Stimulated activated CD4-positive, alpha-beta T cell treated with anti-CD3 and anti-CD28 coated beads, Interleukin-15, amount 100 ng/mL, for 48 hours (primary cell): ENCODE measurements around the gene RPUSD3.
"Not testable (repeated sequence)": the region's sequence is repeated elsewhere in the genome, so short reads cannot be mapped to it uniquely, and the experiment has no call there.

Experiments
- DNase-seq, 2 donors: peaks; one replicate each; pipeline ENCODE4 v3.0.0-alpha.2; 2020; ENCODE audit warnings: low read depth in 2 of 2

RPUSD3 gene

DNA sequence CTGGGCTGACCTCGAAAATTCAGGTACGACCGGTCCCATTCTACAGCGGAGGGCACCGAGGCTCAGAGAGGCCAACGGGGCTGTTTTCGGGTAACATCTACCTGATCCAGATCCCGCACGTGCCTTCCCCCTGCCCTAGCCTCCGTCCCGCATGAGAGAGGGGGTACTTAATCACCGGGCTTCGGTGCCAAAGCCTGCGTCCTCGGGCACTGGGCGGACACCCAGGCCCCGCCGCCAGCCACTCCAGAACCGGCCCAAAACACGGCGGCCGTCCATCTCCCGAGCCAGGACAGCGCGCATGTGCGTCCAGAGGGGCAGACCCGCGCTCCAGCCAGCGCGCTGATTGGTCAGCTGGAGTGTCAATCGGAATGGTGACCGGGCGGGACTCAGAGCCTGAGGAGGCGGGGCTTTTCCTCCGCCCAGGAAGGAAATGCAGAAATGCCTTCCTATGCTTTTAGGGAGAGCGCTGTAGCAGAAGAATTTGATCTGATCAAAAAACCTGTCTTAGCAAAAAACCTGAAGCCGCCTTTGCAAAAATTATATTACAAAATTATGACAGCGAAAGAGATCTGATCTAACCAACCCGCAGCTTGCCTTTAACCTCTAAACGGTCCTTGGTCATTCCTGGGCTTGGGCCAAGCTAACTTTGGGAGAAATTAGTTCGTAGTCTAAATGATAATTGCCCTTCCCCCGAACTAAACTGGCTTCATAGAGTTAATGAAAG, at the start of gene RPUSD3:
RPUSD3 (minus strand) TSS at position 294 of the 724 bp plus-strand sequence; CDS start at position 276, 18 bp downstream.
- DNase-seq = peak; percentile 92 to 94

DNA sequence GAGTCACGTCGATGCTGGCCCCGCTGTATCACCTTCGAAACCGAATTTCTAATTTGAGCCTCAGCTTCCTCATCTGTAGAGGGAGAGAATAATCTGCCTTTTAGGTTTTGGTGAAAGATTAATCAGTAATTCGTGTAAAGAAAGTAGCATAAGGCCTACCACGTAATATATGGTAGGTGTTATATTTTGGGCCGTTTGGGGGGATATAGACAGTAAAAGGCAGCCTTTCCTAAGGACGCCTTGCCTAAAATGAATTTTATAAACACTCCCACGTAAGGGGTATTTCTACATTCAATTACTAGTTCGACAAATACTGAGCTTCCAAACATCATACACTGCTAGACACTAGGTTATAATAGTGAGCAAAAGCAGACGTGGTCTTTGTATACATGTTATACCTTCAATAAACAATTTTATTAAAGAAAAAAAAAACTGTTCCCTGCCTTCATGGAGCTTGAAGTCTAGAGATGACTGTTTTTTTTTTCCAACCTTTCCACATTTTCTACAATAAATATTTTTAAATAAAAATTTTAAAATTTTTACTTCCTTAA, 47.3 kb upstream of the RPUSD3 start:
- DNase-seq = no peak

- DNase-seq = peak; percentile 84 to 85
Observed at GRCh38 chr3:9890249-9891071, 46.7 kb upstream of the RPUSD3 start, which contains the start of gene JAGN1. JAGN1 (plus strand) TSS chr3:9890610; CDS start chr3:9890723, 113 bp downstream.

- DNase-seq = no peak
Observed at GRCh38 chr3:9889405-9889804, 45.6 kb upstream of the RPUSD3 start.

GRCh38 chr3:9888540-9888939, 44.7 kb upstream of the RPUSD3 start:
- no peak for DNase-seq

DNA sequence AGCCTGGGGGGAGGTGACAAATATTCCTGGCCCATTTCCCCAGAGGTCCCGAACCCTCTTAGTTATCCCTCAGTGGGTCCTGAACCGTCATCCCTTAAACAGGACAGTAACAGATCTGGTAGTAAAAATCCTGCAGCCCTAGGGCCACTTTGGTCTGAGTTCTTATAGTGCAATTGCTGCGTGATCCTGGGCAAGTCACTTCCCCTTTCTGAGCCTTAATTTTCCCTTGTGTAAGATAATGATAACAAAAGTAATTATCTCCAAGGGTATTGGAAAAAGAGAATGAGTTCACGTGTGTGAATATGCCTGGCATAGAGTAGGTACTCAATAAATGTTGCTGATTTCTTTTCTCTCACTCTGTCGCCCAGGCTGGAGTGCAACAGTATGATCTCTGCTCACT, 43.7 kb upstream of the RPUSD3 start:
- DNase-seq = no peak

- no peak for DNase-seq
Observed at GRCh38 chr3:9886328-9886727, 42.5 kb upstream of the RPUSD3 start.

GRCh38 chr3:9884555-9885165, 40.9 kb upstream of the RPUSD3 start:
- no peak for DNase-seq

- no peak for DNase-seq
Observed at GRCh38 chr3:9883706-9884554, 40.1 kb upstream of the RPUSD3 start.

DNA sequence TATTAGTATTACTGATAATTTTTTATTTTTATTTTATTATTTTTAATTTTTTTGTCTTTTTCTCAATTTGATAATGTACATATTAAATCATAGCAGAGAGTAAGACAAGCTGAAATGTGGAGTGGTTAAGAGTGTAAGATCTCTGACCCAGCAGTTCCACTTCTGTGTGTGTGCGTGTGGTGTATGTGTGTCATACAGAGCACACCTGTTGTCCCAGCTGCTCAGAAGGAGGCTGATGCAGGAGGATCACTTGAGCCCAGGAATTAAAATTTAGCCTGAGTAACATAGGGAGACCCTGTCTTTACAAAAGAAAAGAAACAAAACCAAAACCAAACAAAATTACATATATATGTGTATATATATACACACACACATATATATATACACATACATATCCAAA, 37.6 kb upstream of the RPUSD3 start:
- no peak for DNase-seq

GRCh38 chr3:9879830-9880549, 36.2 kb upstream of the RPUSD3 start, which contains the start of gene CIDEC:
CIDEC (minus strand) TSS chr3:9880253; CDS start chr3:9878486, 1,767 bp downstream.
- DNase-seq = no peak

GRCh38 chr3:9878700-9879099, 34.9 kb upstream of the RPUSD3 start:
- no peak for DNase-seq

GRCh38 chr3:9876991-9877390, 33.2 kb upstream of the RPUSD3 start:
- DNase-seq = no peak

GRCh38 chr3:9876255-9876654, 32.4 kb upstream of the RPUSD3 start:
- not testable (repeated sequence) for DNase-seq

GRCh38 chr3:9875448-9875847, 31.6 kb upstream of the RPUSD3 start:
- DNase-seq = no peak

DNA sequence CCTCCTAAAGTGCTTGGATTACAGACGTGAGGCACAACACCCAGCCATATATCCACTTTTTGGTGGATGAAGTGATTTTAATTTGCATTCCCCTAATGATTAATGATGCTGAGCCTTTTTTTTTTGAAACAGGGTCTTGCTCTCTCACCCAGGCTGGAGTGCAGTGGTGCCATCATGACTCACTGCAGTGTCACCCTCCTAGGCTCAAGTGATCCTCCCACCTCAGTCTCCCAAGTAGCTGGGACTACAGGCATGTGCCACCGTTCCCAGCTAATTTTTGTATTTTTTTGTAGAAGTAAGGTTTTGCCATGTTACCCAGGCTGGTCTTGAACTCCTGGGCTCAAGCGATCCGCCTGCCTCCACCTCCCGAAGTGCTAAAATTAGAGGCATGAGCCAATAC, 28.3 kb upstream of the RPUSD3 start:
- not testable (repeated sequence) for DNase-seq

DNA sequence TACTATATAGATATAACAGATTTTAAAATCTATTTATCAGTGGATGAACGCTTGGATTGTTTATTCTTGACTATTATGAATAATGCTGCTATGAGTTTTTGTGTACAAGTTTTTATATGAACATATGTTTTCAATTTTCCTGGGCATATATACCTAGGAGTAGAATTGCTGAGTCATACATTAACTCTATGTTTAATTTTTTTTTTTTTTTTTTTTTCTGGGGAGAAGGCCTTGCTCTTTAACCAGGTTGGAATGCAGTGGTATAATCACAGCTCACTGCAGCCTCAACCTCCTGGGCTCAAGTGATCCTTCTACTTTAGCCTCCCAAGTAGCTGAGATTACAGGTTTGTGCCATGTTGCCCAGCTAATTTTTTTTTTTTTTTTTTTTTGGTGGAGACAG, 27.2 kb upstream of the RPUSD3 start:
- no peak for DNase-seq

- DNase-seq = no peak
Observed at GRCh38 chr3:9869955-9870354, 26.1 kb upstream of the RPUSD3 start.

- DNase-seq = no peak
Observed at GRCh38 chr3:9867106-9867505, 23.3 kb upstream of the RPUSD3 start.

DNA sequence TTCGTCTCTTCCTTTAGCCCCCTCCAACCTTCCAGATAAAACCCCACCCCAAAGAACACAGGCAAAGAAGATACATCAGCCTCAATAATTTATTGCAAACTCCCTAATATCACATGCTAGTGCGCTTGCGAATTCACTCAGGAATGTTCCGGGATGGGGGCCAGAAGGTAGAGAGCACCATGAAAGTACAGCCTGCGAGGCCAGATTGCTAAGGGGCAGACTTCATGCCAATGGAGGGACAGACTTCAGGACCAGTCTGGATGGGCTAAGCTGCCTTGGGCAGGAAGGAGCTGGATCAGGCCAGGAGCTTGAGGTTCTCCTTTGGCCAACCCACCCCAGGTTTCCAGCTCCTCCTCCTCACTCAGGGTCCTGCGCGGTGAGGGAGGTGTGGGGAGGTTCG, 22.8 kb upstream of the RPUSD3 start:
- no peak for DNase-seq
